Endodermal cell (in vitro differentiated cells): ENCODE measurements around the gene IFIT2. TPM values are rescaled to one million over a fixed set of nuclear protein-coding genes. Genes with fewer than 3 reads are reported as not detected.

Source experiments
- DNase-seq: peaks from one replicate; pipeline ENCODE4 v3.0.0-alpha.2; 2017
- H3K27ac ChIP-seq: 2 replicates; pipeline ENCODE4 v1.5.1; 2013; ENCODE audit warnings: mild to moderate bottlenecking, low read depth, low read length, moderate library complexity
- H3K27me3 ChIP-seq: 2 replicates; pipeline ENCODE4 v1.6.1; 2013; ENCODE audit warnings: mild to moderate bottlenecking, low read length, moderate library complexity; ENCODE audit not compliant: insufficient read depth, control insufficient read depth, poor library complexity, severe bottlenecking
- H3K36me3 ChIP-seq: 2 replicates; pipeline ENCODE4 v1.7.0; 2013; ENCODE audit warnings: mild to moderate bottlenecking, low read length, moderate library complexity; ENCODE audit not compliant: control insufficient read depth, insufficient read depth
- H3K4me1 ChIP-seq: one replicate; pipeline ENCODE4 v1.7.0; 2013; ENCODE audit warnings: low read length; ENCODE audit not compliant: control insufficient read depth, insufficient read depth
- H3K4me3 ChIP-seq: 2 replicates; pipeline ENCODE4 v1.5.1; 2013; ENCODE audit warnings: mild to moderate bottlenecking, low read length, moderate library complexity
- H3K9ac ChIP-seq: 2 replicates; pipeline ENCODE4 v1.6.1; 2013; ENCODE audit warnings: mild to moderate bottlenecking, low read length, moderate library complexity; ENCODE audit not compliant: poor library complexity, severe bottlenecking; ENCODE audit errors: extremely low read depth
- H3K9me3 ChIP-seq: 2 replicates; pipeline ENCODE4 v1.6.1; 2013; ENCODE audit warnings: mild to moderate bottlenecking, low read length, moderate library complexity; ENCODE audit not compliant: control insufficient read depth
- H3K27ac Mint-ChIP-seq: 2 replicates; pipeline ENCODE4 v1.8.0; 2020; ENCODE audit warnings: mixed read lengths
- H3K27me3 Mint-ChIP-seq: 2 replicates; pipeline ENCODE4 v1.8.0; 2021; ENCODE audit warnings: mild to moderate bottlenecking, mixed read lengths; ENCODE audit not compliant: insufficient read depth
- H3K36me3 Mint-ChIP-seq: 2 replicates; pipeline ENCODE4 v1.8.0; 2020; ENCODE audit warnings: low read depth, mixed read lengths
- H3K4me1 Mint-ChIP-seq: 2 replicates; pipeline ENCODE4 v1.8.0; 2020; ENCODE audit warnings: mixed read lengths
- H3K4me3 Mint-ChIP-seq: 2 replicates; pipeline ENCODE4 v1.8.0; 2020; ENCODE audit warnings: mild to moderate bottlenecking, moderate library complexity, mixed read lengths
- H3K9me3 Mint-ChIP-seq: 2 replicates; pipeline ENCODE4 v1.8.0; 2020; ENCODE audit warnings: mild to moderate bottlenecking, mixed read lengths
- CTCF ChIP-seq: fragments of 200-600 bp; sonication (generic); conservative IDR thresholded peaks from 2 replicates; pipeline ENCODE4 v1.5.0; 2021; ENCODE audit warnings: antibody characterized with exemption, mild to moderate bottlenecking
- WGBS, 2 experiments: methylation state at CpG; one replicate each; pipeline versions ENCODE4 v1.1.5 to v1.1.7; 2013; ENCODE audit warnings: missing lambda C conversion rate in 2 of 2, mixed read lengths in 1 of 2; ENCODE audit not compliant: insufficient coverage in 1 of 2, insufficient read length in 1 of 2; 5-methylcytosine and 5-hydroxymethylcytosine counted together
- total RNA-seq, 2 donors: library from RNA; stranded (reverse); fragmentation: NEBNext Ultra II Directional in 1 of 2; extraction: Animal tissue kit (Norgen Biotek cat#: 25700) in 1 of 2; gene quantifications; 2 replicates in 1 of 2; 3 replicates in 1 of 2; pipeline ENCODE4 v1.2.1, GENCODE V29; 2021

The IFIT2 gene
- total RNA-seq, 2 donors from 2014 or later, result 0.37 TPM; not detected in 1

GRCh38 chr10:89269433-89270152 lies 32.3 kb upstream of the IFIT2 start:
- no peaks in the 10 kb centered on the region for H3K9me3 Mint-ChIP-seq
- H3K27me3 ChIP-seq, result no peaks in the 10 kb centered on the region
- no peaks in the 10 kb centered on the region for H3K36me3 Mint-ChIP-seq
- H3K4me1 Mint-ChIP-seq, result peaks cover 22% of the 10 kb centered on the region
- no peaks in the 10 kb centered on the region for H3K27me3 Mint-ChIP-seq
- peaks cover 3% of the 10 kb centered on the region for H3K4me1 ChIP-seq
- TF ChIP-seq CTCF, result no peak
- H3K27ac Mint-ChIP-seq, result no peak overlapping the region
- no peaks in the 10 kb centered on the region for H3K9me3 ChIP-seq
- WGBS, 2 experiments, result 100% methylated on average over 2 of the region's 3 CpGs; no CpG with 5 or more reads in 1 of the 2 experiments
- no peaks in the 10 kb centered on the region for H3K36me3 ChIP-seq
- no peak for DNase-seq
- H3K4me3 Mint-ChIP-seq, result no peak overlapping the region
- no peak overlapping the region for H3K4me3 ChIP-seq
- no peak overlapping the region for H3K9ac ChIP-seq
- no peak overlapping the region for H3K27ac ChIP-seq

GRCh38 chr10:89270153-89270483 lies 31.7 kb upstream of the IFIT2 start:
- Mint-ChIP-seq H3K4me3 (no peak overlapping the region), H3K36me3 (no peaks in the 10 kb centered on the region), H3K27me3 (no peaks in the 10 kb centered on the region), H3K9me3 (no peaks in the 10 kb centered on the region), H3K4me1 (peaks cover 27% of the 10 kb centered on the region), H3K27ac (no peak overlapping the region)
- no peaks in the 10 kb centered on the region for H3K36me3 ChIP-seq
- no peaks in the 10 kb centered on the region for H3K27me3 ChIP-seq
- no peak overlapping the region for H3K27ac ChIP-seq
- no peak overlapping the region for H3K4me3 ChIP-seq
- H3K9me3 ChIP-seq, result no peaks in the 10 kb centered on the region
- DNase-seq, result no peak
- TF ChIP-seq CTCF, result no peak
- H3K4me1 ChIP-seq, result peaks cover 8% of the 10 kb centered on the region
- H3K9ac ChIP-seq, result no peak overlapping the region

GRCh38 chr10:89271532-89271931 lies 30.3 kb upstream of the IFIT2 start:
- peaks cover 8% of the 10 kb centered on the region for H3K4me1 ChIP-seq
- Mint-ChIP-seq H3K9me3 (no peaks in the 10 kb centered on the region), H3K36me3 (no peaks in the 10 kb centered on the region), H3K4me3 (no peak overlapping the region), H3K4me1 (peaks cover 36% of the 10 kb centered on the region), H3K27ac (no peak overlapping the region), H3K27me3 (no peaks in the 10 kb centered on the region)
- no peaks in the 10 kb centered on the region for H3K9me3 ChIP-seq
- TF ChIP-seq CTCF, result no peak
- 67 to 93% methylated on average over 1 to 2 of the region's 2 CpGs for WGBS, 2 experiments
- no peak overlapping the region for H3K4me3 ChIP-seq
- no peaks in the 10 kb centered on the region for H3K36me3 ChIP-seq
- no peaks in the 10 kb centered on the region for H3K27me3 ChIP-seq
- H3K9ac ChIP-seq, result no peak overlapping the region
- no peak for DNase-seq
- no peak overlapping the region for H3K27ac ChIP-seq
